Fibroblast of the aortic adventitia (primary cell): Measurements from ENCODE around the gene PPT2. TPM values are rescaled to one million over a fixed set of nuclear protein-coding genes. Genes with fewer than 3 reads are reported as not detected.
"Not testable (repeated sequence)": the region's sequence is repeated elsewhere in the genome, so short reads cannot be mapped to it uniquely, and the experiment has no call there.

Experiments used
- DNase-seq: peaks from one replicate; pipeline ENCODE4 v3.0.0-alpha.2; 2010; ENCODE audit warnings: low read depth
- H3K4me3 ChIP-seq: 2 replicates; pipeline ENCODE4 v1.5.1; 2011; ENCODE audit warnings: low read depth, mild to moderate bottlenecking, control low read depth, low read length, moderate library complexity
- CTCF ChIP-seq: IDR thresholded peaks from 2 replicates; pipeline ENCODE4 v1.5.1; 2011; ENCODE audit warnings: mild to moderate bottlenecking, low read length, control low read depth, inconsistent platforms; ENCODE audit not compliant: insufficient read depth
- total RNA-seq: library from RNA; depleted of rRNA; stranded (reverse); fragments of >200 nt; gene quantifications from 2 replicates; pipeline ENCODE4 v1.2.3, GENCODE V29; 2012; ENCODE audit warnings: low replicate concordance

The PPT2 gene
- total RNA-seq, 1 donor, result 30.2 TPM

DNA sequence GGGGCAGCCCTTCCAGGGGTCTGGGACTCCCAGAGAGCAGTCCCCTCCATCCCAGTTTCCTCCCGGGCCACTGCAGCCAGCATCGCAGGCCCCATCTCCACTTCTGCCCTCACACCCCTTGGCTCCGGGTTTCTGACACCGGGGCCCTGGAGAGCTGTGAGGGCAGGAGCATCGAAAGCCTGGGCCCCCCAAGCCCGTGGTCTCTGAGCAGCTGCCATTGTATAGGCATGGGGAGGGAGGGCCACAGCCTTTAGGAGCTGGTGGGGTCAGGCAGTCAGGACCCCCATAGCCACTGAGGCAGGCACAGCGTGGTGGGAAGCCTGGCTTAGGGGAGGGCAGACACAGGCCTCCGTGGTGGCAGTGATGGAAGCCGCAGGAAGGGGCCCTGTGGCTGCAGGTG, 48.2 kb downstream of the PPT2 start:
- TF ChIP-seq CTCF, result no peak
- no peak overlapping the region for H3K4me3 ChIP-seq
- no peak for DNase-seq

DNA sequence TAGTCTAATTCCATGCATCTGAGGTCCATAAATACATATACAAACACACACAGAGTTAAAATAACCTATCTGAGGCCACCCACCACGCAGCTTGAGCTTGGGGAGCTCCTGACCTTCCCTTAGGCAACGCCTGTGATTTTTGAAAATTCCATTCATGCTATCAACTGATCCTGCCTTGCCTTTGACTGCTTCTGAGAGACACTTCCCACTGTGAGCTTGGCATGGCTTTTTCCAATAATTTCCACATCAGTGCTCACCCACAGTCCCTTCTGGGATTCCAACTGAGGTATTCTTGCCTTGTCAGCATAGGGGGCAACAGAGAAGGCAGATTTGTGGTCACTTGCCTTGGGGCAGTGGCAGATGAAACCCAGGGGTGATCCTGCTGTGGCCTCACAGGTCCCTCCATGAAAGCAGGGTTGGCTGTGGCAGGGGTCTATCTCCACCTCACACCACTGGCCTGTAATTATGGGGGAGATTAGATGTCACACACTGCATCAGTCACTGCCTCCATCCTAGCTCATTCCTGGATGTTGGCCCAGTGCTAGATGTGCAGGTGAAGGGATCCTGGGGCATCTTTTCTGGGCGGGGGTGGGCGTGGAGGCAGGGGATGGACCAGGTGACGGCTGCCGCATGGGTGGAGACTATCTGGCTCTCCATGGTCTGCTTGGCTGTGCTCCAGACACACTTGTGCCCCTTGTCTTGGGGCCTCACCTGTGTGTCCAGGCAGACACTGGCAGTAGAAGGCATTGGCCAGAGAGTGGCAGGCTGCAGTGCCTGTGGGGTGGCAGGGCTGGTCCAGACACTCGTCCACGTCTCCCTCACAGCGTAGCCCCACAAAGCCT, 49.7 kb downstream of the PPT2 start:
- no peak for DNase-seq
- no peak for TF ChIP-seq CTCF
- H3K4me3 ChIP-seq, result no peak overlapping the region

GRCh38 chr6:32204268-32204715, 50.4 kb downstream of the PPT2 start:
- no peak overlapping the region for H3K4me3 ChIP-seq
- no peak for TF ChIP-seq CTCF

GRCh38 chr6:32208996-32209395, 55.1 kb downstream of the PPT2 start:
- no peak for TF ChIP-seq CTCF
- no peak for DNase-seq
- no peak overlapping the region for H3K4me3 ChIP-seq

More at GRCh38 chr6:32204268-32204715, 50.4 kb downstream of the PPT2 start:
- no peak for DNase-seq

DNA sequence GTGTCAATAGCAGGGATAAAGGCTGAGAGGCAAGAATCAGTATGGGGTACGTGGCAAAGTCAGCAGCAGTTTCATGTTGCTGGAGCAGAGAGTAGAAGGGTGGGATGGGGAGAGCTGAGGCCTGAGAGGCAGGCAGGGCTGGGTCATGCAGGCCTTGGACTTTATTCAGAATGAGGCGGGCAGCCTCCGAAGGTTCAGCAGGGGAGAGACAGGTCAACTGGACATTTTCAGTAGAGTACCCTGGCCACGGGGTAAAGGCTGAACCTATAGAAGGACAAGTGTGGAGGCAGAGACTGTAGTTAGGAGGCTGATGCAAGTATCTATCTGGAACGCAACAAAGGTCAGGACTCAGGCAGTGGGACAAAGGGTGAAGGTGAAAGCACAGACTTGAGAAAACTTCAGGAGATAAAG, 56.3 kb downstream of the PPT2 start:
- DNase-seq, result no peak
- TF ChIP-seq CTCF, result no peak
- no peak overlapping the region for H3K4me3 ChIP-seq

GRCh38 chr6:32211432-32211831, 57.5 kb downstream of the PPT2 start:
- H3K4me3 ChIP-seq, DNase-seq: not testable (repeated sequence)

DNA sequence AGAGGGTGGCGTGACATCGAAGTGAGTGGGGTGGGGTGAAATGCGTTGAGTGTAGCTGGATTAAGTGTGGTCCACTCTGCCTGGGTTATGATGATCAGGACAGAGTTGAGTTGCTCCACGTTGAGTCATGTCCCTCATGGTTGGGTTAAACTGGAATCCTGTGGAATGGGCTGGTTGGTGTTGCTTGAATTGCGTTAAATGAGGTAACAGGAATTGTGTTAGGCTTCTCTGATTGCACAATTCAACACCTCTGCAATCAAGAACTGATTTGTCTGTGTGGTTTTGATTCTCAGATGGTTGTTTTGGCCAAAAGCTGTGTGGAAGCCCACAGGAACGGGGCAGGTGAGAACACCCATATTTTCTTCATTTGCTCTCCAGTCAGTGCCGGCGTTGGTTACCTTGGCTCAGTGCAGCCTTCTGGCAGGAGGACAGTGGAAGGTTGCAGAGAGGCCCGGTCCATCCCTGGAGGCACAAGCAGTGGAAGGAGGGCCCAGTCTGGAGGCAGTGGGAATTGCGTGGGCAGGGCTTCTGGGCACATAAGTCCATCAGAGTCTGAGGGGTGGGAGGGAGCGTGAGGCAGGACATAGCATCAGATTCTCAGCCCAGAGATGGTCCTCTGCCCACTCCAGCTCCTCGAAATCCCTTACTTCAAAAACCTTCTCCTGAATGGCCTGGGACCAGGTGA, 58.3 kb downstream of the PPT2 start:
- no peak overlapping the region for H3K4me3 ChIP-seq
- no peak for TF ChIP-seq CTCF
- no peak for DNase-seq
